H1 (cell line): ENCODE data around the gene LIPJ. TPM values are rescaled to one million over a fixed set of nuclear protein-coding genes. Genes with fewer than 3 reads are reported as not detected.

Experiments
- CTCF ChIA-PET: fragments of 300-600 bp; sonication (Branson Sonifier 250); formaldehyde crosslinking; loops from one replicate; lab custom pipeline; 2021; ENCODE audit not compliant: partially characterized antibody; lab: Charles Lee
- POLR2A ChIA-PET: fragments of 300-600 bp; sonication (Branson Sonifier 250); formaldehyde crosslinking; loops from one replicate; lab custom pipeline; 2021; ENCODE audit warnings: inconsistent platforms; ENCODE audit not compliant: partially characterized antibody; lab: Charles Lee
- DNase-seq, 2 experiments: peaks; one replicate each; pipeline versions ENCODE4 v3.0.0 to v3.0.0-alpha.2; 2010 to 2022; ENCODE audit warnings: low spot score in 2 of 2, low read depth in 1 of 2, mixed read lengths in 1 of 2
- FAIRE-seq: peaks from 2 replicates; lab custom pipeline; 2011; peaks lifted over from hg19 to GRCh38; lab: Jason Lieb, UNC
- H2AFZ ChIP-seq: 2 replicates; pipeline ENCODE4 v1.8.1; 2012; ENCODE audit warnings: low read length, inconsistent platforms
- H2AK5ac ChIP-seq: 2 replicates; pipeline ENCODE4 v1.6.1; 2013; ENCODE audit warnings: low read depth, low read length
- H2BK120ac ChIP-seq: replicated peaks from 2 replicates; pipeline ENCODE3; 2013; ENCODE audit warnings: low read depth, low read length, inconsistent platforms
- H2BK12ac ChIP-seq: 2 replicates; pipeline ENCODE4 v1.6.1; 2013; ENCODE audit warnings: low read depth, low read length
- H2BK15ac ChIP-seq: 2 replicates; pipeline ENCODE4 v1.6.1; 2013; ENCODE audit warnings: low read length
- H2BK20ac ChIP-seq: 2 replicates; pipeline ENCODE4 v1.6.1; 2013; ENCODE audit warnings: low read length
- H2BK5ac ChIP-seq: 2 replicates; pipeline ENCODE4 v1.6.1; 2013; ENCODE audit warnings: low read depth, low read length
- H3K14ac ChIP-seq: 2 replicates; pipeline ENCODE4 v1.6.1; 2013; ENCODE audit warnings: inconsistent platforms; ENCODE audit not compliant: insufficient read length
- H3K18ac ChIP-seq: 2 replicates; pipeline ENCODE4 v1.6.1; 2013; ENCODE audit warnings: low read length; ENCODE audit errors: extremely low read depth
- H3K23ac ChIP-seq: 2 replicates; pipeline ENCODE4 v1.6.1; 2013; ENCODE audit warnings: inconsistent platforms; ENCODE audit not compliant: insufficient read length
- H3K23me2 ChIP-seq: 2 replicates; pipeline ENCODE4 v1.6.1; 2013; ENCODE audit warnings: low read depth, low read length
- H3K27ac ChIP-seq: 2 replicates; pipeline ENCODE4 v1.6.1; 2011; ENCODE audit warnings: low read depth, low read length, inconsistent platforms
- H3K27me3 ChIP-seq, 4 experiments: replicated peaks in 1 of 4; 1 replicate in 1 of 4; 2 replicates in 3 of 4; pipeline versions ENCODE4 v1.6.1 to v1.8.1; 2011 to 2013; ENCODE audit warnings: low read length in 3 of 4, mild to moderate bottlenecking in 3 of 4, inconsistent platforms in 2 of 4, mixed read lengths in 2 of 4, moderate library complexity in 1 of 4; ENCODE audit not compliant: control insufficient read depth in 3 of 4, insufficient read depth in 3 of 4; ENCODE audit errors: extremely low read depth in 1 of 4
- H3K36me3 ChIP-seq, 4 experiments: 2 replicates each; pipeline versions ENCODE4 v1.6.1 to v1.8.1; 2011 to 2013; ENCODE audit warnings: mild to moderate bottlenecking in 4 of 4, low read length in 3 of 4, moderate library complexity in 2 of 4, control low read depth in 1 of 4, inconsistent platforms in 1 of 4; ENCODE audit not compliant: insufficient read depth in 4 of 4, control insufficient read depth in 2 of 4
- H3K4ac ChIP-seq: replicated peaks from 2 replicates; pipeline ENCODE3; 2013; ENCODE audit warnings: low read length, low read depth, mixed read lengths, inconsistent platforms; ENCODE audit not compliant: insufficient read length
- H3K4me1 ChIP-seq, 4 experiments: replicated peaks in 1 of 4; 1 replicate in 1 of 4; 2 replicates in 3 of 4; pipeline versions ENCODE4 v1.6.1 to v1.8.1; 2011 to 2013; ENCODE audit warnings: low read length in 3 of 4, inconsistent platforms in 2 of 4, mixed read lengths in 1 of 4; ENCODE audit not compliant: insufficient read depth in 4 of 4, control insufficient read depth in 3 of 4
- H3K4me2 ChIP-seq, 2 experiments: 2 replicates each; pipeline versions ENCODE4 v1.6.1 to v1.8.1; 2011 to 2013; ENCODE audit warnings: low read depth in 2 of 2, low read length in 2 of 2, control low read depth in 1 of 2, inconsistent platforms in 1 of 2, mild to moderate bottlenecking in 1 of 2; ENCODE audit not compliant: insufficient read depth in 1 of 2
- H3K4me3 ChIP-seq, 4 experiments: fragments of 200-600, 300-600 bp in 1 of 4; sonication (generic), shearing (Covaris generic), sonication (Bioruptor Twin) in 1 of 4; 2 replicates each; pipeline versions ENCODE4 v1.5.1 to v1.8.1; 2011 to 2016; ENCODE audit warnings: low read length in 4 of 4, low read depth in 3 of 4, control low read depth in 2 of 4, inconsistent platforms in 2 of 4, mild to moderate bottlenecking in 2 of 4, mixed read lengths in 1 of 4, moderate library complexity in 1 of 4; ENCODE audit not compliant: insufficient read depth in 2 of 4; ENCODE audit errors: extremely low read depth in 1 of 4
- H3K56ac ChIP-seq: replicated peaks from 2 replicates; pipeline ENCODE3; 2013; ENCODE audit warnings: low read depth, mild to moderate bottlenecking, mixed read lengths, low read length, inconsistent platforms; ENCODE audit not compliant: insufficient read length
- H3K79me1 ChIP-seq: 2 replicates; pipeline ENCODE4 v1.6.1; 2013; ENCODE audit warnings: low read depth, low read length, control low read depth
- H3K79me2 ChIP-seq, 2 experiments: 2 replicates each; pipeline versions ENCODE4 v1.6.1 to v1.8.1; 2012 to 2013; ENCODE audit warnings: low read length in 2 of 2, mild to moderate bottlenecking in 2 of 2, inconsistent platforms in 1 of 2; ENCODE audit not compliant: insufficient read depth in 2 of 2, control insufficient read depth in 1 of 2
- H3K9ac ChIP-seq, 4 experiments: replicated peaks in 1 of 4; 1 replicate in 1 of 4; 2 replicates in 3 of 4; pipeline versions ENCODE4 v1.6.1 to v1.8.1; 2011 to 2013; ENCODE audit warnings: low read depth in 3 of 4, low read length in 3 of 4, control low read depth in 2 of 4, mild to moderate bottlenecking in 2 of 4, moderate library complexity in 2 of 4, inconsistent platforms in 1 of 4; ENCODE audit errors: extremely low read depth in 1 of 4
- H3K9me3 ChIP-seq, 2 experiments: 2 replicates each; pipeline versions ENCODE4 v1.6.1 to v1.8.1; 2012 to 2013; ENCODE audit warnings: mild to moderate bottlenecking in 2 of 2, moderate library complexity in 2 of 2, control low read depth in 1 of 2, inconsistent platforms in 1 of 2, low read depth in 1 of 2, low read length in 1 of 2, mixed read lengths in 1 of 2; ENCODE audit not compliant: insufficient read depth in 2 of 2
- H4K20me1 ChIP-seq, 2 experiments: replicated peaks in 1 of 2; 2 replicates each; pipeline versions ENCODE3 to v1.8.1; 2011 to 2013; ENCODE audit warnings: inconsistent platforms in 2 of 2, low read length in 2 of 2, mild to moderate bottlenecking in 1 of 2; ENCODE audit not compliant: insufficient read depth in 2 of 2, control insufficient read depth in 1 of 2
- H4K5ac ChIP-seq: 2 replicates; pipeline ENCODE4 v1.6.1; 2013; ENCODE audit warnings: low read length, low read depth, mixed read lengths, inconsistent platforms; ENCODE audit not compliant: insufficient read length
- H4K8ac ChIP-seq: 2 replicates; pipeline ENCODE4 v1.8.0; 2013; ENCODE audit warnings: mild to moderate bottlenecking, moderate library complexity, low read length, inconsistent platforms; ENCODE audit not compliant: insufficient read depth; ENCODE audit errors: extremely low read depth
- H4K91ac ChIP-seq: replicated peaks from 2 replicates; pipeline ENCODE3; 2013; ENCODE audit warnings: low read length, mixed read lengths, inconsistent platforms; ENCODE audit not compliant: insufficient read length
- SIRT6 ChIP-seq: IDR thresholded peaks from one replicate; pipeline ENCODE4 v1.7.1; 2012; ENCODE audit warnings: low read length, inconsistent platforms
- YY1 ChIP-seq: IDR thresholded peaks from 2 replicates; pipeline ENCODE4 v1.6.1; 2011; ENCODE audit warnings: low read depth, mild to moderate bottlenecking, low read length
- WGBS, 2 experiments: shearing (Covaris generic) in 1 of 2; methylation state at CpG; one replicate each; pipeline versions ENCODE4 v1.1.6 to v1.1.7; 2013 to 2015; ENCODE audit warnings: low lambda C conversion rate in 2 of 2, mixed read lengths in 2 of 2, inconsistent platforms in 1 of 2, low coverage in 1 of 2, missing lambda C conversion rate in 1 of 2; ENCODE audit not compliant: insufficient replicate concordance in 2 of 2, insufficient coverage in 1 of 2, insufficient read length in 1 of 2; ENCODE audit errors: extremely low coverage in 1 of 2, missing lambda C conversion rate in 1 of 2; 5-methylcytosine and 5-hydroxymethylcytosine counted together
- polyA plus RNA-seq, 7 experiments: library from polyadenylated mRNA; depleted of rRNA in 3 of 7; stranded (reverse) in 5 of 7; unstranded in 2 of 7; fragments of >200 nt in 5 of 7; fragments of 200-250 nt in 2 of 7; gene quantifications; 1 replicate in 5 of 7; 2 replicates in 1 of 7; 4 replicates in 1 of 7; pipeline versions ENCODE4 v1.2.1 to v1.2.3, GENCODE V29; 2011 to 2013; ENCODE audit warnings: missing spikeins in 2 of 7, mixed read lengths in 2 of 7
- total RNA-seq: library from RNA; stranded (reverse); fragmentation: NEBNext Ultra II Directional; extraction: Animal tissue kit (Norgen Biotek cat#: 25700); gene quantifications from 2 replicates; pipeline ENCODE4 v1.2.1, GENCODE V29; 2021

LIPJ gene
- total and polyA plus RNA-seq, 2 of the 8 experiments (the other 6 are each of a cell fraction or from before 2014, with no cell fraction given), result not detected

DNA sequence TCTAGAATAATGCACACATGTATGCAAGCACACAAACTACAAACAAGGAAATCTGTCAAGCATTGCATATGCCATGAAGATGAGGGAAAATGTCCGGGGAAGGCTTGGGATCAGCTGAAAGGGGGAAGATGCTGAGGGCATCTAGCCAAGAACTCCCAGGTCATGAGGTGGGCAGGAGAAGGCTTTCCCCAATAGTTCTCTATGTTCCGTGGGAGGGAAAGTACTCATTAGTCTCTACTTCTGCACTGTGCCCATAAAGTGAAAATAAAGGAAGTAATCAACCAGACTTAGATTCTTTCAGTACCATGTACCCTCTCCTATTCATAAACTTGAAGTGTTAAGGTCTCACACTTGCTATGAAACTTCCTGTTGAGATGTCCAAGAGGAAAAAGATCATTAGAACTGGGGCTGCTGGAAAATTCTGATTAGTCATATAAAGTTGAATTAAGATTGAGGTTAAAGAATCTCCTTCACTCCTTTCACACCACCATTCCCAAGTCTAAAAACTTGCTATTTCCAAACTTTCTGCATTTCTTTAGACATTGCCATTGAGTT is 60.6 kb downstream of the LIPJ start:
- H2AK5ac ChIP-seq, result no peak overlapping the region
- H4K20me1 ChIP-seq, result no peaks in the 10 kb centered on the region
- 82% methylated on average over 2 of the region's 2 CpGs; no CpG with 5 or more reads in 1 of the 2 experiments for WGBS, 2 experiments
- no peaks in the 10 kb centered on the region for H3K9me3 ChIP-seq
- no peak overlapping the region for H2BK5ac ChIP-seq
- no peak overlapping the region for H2AFZ ChIP-seq
- no peaks in the 10 kb centered on the region for H3K27me3 ChIP-seq
- FAIRE-seq, result no peak
- H4K91ac ChIP-seq, result no peak overlapping the region
- H3K4ac ChIP-seq, result no peak overlapping the region
- H4K5ac ChIP-seq, result no peak overlapping the region
- no peak for DNase-seq
- no peak overlapping the region for H3K4me3 ChIP-seq
- H3K18ac ChIP-seq, result no peak overlapping the region
- no peaks in the 10 kb centered on the region for H3K36me3 ChIP-seq
- H2BK20ac ChIP-seq, result no peak overlapping the region
- no peaks in the 10 kb centered on the region for H3K23me2 ChIP-seq
- no peak overlapping the region for H2BK120ac ChIP-seq
- no peak overlapping the region for H3K9ac ChIP-seq
- no peak overlapping the region for H4K8ac ChIP-seq
- no peak overlapping the region for H3K14ac ChIP-seq
- H3K79me1 ChIP-seq, result no peaks in the 10 kb centered on the region
- no peaks in the 10 kb centered on the region for H3K79me2 ChIP-seq
- H3K56ac ChIP-seq, result no peak overlapping the region
- no peaks in the 10 kb centered on the region for H3K4me1 ChIP-seq
- H3K23ac ChIP-seq, result no peak overlapping the region
- ChIA-PET POLR2A (no interaction called here), CTCF (no interaction called here)
- no peak overlapping the region for H3K4me2 ChIP-seq
- TF ChIP-seq YY1 (no peak), SIRT6 (no peak)
- no peak overlapping the region for H2BK12ac ChIP-seq
- no peak overlapping the region for H2BK15ac ChIP-seq
- H3K27ac ChIP-seq, result no peak overlapping the region
